ENCODE measurements around the gene IFT172.

DNA sequence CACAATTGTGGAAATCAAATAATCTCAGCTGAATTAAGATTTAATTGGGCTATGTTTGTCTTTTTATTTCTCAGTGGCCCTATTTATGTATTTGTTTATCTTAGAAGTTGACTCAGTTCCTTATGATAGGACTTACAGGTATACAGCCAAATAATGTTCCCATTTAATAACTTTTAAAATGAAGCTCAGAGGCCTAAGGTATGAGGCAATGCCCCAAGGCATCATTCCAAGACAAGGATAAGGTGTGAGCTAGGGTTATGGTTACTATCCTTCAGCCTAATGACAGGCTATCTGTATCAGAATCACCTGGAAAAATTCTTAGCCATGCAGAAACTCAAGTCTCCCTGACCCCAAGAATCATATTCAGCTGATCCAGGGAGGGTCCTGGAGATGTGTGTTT lies 68.5 kb downstream of the IFT172 start:
- TF ChIP-seq, protein P1, sequence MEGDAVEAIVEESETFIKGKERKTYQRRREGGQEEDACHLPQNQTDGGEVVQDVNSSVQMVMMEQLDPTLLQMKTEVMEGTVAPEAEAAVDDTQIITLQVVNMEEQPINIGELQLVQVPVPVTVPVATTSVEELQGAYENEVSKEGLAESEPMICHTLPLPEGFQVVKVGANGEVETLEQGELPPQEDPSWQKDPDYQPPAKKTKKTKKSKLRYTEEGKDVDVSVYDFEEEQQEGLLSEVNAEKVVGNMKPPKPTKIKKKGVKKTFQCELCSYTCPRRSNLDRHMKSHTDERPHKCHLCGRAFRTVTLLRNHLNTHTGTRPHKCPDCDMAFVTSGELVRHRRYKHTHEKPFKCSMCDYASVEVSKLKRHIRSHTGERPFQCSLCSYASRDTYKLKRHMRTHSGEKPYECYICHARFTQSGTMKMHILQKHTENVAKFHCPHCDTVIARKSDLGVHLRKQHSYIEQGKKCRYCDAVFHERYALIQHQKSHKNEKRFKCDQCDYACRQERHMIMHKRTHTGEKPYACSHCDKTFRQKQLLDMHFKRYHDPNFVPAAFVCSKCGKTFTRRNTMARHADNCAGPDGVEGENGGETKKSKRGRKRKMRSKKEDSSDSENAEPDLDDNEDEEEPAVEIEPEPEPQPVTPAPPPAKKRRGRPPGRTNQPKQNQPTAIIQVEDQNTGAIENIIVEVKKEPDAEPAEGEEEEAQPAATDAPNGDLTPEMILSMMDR (IDR thresholded peaks at IDR 0.05), result no peak
- TF ChIP-seq POLR2A (IDR thresholded peaks at IDR 0.05), result no peak
